ENCODE measurements around the gene PDZD2.
"Not testable (repeated sequence)": the region's sequence is repeated elsewhere in the genome, so short reads cannot be mapped to it uniquely, and the experiment has no call there.

The PDZD2 gene

DNA sequence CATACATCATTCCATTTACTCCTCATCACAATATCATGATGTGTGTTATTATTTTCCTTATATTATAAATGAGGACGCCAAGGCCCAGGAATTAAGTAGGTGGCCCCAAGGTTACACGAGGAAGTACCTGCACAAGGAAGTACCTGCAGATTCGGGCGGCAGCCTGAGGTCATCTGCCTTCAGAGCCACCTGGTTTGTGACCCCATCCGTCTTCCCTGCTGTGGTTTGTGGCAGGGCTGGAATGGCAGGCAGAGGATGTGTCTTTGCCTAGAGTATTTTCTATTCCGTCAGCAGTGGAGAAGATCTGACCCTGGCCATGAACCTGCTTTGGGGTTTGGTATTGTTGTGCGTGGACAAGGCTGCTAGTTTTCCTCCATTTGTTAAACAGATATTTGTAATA is 59.7 kb downstream of the PDZD2 start:
- DNase-seq, result no peak

DNA sequence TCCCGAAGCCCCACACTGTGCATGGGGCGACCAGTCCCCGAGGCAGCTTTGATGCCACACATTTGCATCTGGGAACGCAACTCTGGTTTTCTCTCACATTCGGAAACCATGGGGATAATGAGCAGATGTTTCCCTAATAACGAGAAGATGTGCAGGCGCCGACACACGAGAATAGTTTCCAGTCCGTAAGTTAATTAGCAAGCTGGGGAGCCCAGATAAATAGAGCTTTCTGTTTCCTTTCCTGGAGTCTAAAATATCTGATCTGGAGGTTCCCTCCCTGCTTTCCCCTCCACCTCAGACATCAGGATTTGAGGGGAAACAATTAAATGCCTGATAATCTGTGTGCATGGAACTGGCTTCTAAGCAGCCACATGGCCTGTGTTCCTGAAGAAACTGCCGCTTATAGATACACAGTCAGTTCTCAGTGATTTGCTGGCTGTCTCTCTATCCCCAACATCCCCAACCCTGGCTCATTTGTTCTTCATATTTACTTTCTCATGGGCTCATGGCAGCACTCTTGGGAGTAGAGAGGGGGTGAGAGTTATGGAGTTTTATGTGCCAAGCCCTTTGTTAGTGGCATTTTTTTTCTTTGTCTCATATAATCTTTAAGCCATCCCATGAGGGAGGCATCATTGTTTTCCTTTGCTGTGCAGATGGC is 62.8 kb downstream of the PDZD2 start:
- no peak for DNase-seq

DNA sequence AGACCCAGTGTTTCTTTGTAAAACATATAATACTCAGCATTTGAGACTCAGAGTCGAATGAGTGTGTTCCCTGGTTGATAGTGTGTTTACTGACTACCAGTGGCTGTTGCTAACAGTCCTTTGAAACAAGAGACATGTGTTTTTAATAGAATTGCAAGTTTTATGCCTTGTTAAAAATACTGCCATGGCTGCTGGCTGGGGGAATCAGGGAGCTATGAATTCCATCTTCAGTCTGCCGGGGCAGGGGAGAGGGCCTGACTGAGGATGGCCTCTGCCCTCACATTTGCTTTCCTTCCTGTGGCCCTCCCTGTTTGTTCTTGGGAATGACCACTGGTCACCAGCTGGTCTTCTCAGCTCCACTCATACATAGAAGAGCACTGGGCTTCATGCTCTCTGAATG is 63.8 kb downstream of the PDZD2 start:
- DNase-seq, result no peak

DNA sequence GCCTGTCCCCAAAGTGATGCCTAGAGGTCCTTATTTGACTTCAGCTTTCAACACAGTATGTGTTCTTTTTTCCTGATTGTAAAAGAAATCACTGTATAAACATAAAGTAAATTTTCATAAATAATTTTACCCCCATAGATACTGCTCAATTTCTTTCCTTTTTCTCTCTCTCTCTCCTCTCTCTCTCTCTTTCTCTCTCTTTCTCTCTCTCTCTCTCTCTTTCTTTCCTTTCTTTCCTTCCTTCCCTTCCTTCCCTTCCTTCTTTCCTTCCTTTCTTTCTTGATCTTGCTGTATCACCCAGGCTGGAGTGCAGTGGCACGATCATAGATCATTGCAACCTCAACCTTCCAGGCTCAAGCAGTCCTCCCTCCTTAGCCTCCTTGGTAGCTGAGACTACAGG is 64.8 kb downstream of the PDZD2 start:
- DNase-seq, result no peak

DNA sequence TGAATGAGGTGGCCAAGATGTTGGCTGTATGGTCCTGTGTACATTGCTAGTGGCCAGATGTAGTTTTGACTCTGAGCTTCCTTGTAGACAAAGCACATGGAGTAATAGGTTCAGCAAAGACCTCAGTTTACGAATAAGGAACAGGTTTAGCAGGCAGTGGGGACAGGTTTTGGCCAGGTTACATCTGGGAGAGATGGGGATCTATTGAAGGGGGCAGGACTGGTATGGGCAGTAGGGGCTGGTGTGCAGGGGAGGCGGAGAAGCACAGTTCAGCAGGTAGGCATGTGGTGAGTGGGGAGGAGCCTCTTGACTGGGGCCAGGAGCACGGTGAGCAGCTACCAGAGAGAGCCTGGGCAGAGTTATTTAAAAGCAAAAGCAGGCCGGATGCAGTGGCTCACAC is 67.3 kb downstream of the PDZD2 start:
- no peak for DNase-seq

DNA sequence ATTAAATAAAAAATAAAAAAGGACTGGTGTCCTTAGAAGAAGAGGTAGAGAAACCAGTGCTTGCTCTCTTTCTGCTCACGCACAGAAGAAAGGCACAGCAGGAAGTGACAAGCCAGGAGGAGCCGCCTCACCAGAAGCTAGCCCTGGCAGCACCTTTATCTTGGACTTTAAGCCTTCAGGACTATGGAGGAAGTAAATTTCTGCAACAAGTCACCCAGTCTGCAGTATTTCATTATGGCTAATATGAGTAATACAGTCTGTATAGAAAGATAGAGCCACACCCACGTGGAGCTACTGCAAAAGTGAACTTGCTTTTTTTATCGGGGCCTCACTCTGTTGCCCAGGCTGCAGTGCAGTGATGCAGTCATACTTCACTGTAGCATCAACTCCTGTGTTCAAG is 68.4 kb downstream of the PDZD2 start:
- DNase-seq, result no peak

DNA sequence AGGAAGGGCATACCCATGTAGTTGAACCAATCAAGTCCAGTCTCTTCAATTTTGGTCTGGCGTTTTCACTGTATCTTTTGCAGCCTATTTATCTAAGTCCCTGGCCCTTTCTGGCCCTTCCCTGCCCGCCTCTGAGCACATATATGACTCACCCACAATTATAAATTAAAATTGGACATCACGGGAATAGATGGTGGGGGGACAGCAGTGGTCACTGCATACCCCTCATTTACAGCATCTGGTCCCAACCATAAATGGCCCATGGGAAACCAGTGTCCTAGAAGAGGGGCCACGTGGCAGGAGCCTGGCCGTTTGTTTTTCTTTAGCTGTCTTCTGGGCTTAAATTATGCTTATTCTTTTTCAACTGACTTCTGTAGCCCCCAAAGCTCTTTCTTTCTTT is 69.2 kb downstream of the PDZD2 start:
- DNase-seq, result no peak

DNA sequence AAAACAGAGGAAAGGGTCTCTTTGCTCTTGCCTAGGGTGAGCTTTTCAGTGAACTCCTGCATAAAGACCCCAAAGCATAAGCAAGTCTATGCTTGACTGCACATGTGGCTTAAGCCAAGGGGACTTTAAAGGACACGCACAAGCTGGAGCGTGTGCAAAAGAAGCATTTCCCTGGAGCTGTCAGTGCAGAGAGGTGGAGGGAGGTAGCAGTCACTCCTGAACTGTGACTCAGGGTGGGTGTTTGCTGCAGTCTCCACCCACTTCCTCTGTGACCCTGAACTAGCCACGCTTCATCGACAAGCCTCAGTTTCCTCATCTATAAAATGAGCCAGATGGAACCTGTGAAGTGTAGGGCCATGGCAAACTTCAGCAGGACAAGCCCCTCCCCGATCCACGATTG is 72.4 kb downstream of the PDZD2 start:
- DNase-seq, result no peak

DNA sequence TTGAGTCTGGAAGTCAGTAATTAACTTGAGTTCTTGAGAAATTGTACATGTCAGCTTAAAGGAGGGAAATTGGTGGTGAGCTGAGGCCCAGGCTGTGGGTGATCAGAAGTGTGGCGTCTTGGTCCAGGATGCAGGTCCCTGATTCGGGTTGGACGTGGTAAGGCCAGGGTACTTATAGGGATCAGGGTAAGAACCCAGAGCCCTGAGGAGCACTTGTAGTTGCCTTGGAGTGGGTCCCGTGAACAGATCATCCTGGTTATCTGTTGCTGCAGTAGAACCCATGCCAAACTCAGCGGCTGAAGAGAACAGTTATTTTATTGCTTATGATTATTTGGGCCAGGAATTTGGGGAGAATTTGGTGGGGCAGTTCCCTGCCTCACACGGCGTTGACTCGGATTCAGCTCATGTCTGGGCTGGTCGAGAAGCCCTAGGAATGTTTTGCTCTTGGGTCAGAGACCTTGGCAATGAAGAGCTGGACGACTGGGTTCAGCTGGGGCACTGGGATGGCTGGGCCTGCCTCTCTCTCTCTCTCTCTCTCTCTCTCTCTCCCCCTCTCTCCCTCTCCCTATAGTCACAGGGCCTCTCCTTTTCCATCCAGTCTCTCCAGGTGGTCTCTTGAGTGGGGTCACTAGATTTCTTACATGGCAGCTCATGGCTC is 73.1 kb downstream of the PDZD2 start:
- DNase-seq, result no peak

DNA sequence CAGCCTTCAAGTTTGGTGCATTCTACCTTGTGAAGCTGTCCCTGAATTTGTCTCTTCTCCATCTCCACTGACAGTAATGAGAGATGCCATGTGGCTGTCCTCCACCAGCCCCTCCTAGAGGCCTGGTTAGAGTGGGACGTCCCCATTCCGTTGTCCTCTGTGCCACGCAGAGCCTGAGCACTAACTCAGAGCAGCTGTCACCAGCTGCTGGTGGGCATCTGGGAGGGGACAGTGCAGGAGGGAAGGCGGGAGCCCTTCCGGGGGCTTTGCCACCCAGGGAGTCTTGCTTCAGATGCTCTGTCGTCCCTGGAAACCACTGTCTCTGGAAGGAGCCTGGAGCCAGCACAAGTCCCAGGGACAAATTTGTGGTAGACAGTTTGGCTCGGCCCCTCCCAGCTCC is 78.6 kb downstream of the PDZD2 start:
- DNase-seq, result no peak

DNA sequence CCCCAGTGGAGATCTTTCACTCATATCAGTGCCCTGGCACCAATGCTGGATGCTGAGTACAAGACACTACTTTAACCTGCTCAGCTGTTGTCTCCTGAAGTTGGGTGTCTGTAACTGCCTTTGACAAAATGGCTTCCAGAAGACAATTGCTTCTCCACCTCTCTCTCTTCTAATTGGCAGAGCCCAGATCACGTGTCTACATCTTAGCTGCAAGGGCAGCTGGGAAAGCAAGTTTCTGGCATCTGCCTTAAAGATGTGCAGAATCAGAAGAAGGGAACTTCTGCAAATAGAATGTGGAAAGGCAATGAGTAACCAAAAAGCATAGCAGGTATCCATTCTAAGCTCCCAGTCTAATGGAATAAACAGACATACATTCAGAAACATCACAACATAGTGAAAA is 81.1 kb downstream of the PDZD2 start:
- DNase-seq, result no peak

DNA sequence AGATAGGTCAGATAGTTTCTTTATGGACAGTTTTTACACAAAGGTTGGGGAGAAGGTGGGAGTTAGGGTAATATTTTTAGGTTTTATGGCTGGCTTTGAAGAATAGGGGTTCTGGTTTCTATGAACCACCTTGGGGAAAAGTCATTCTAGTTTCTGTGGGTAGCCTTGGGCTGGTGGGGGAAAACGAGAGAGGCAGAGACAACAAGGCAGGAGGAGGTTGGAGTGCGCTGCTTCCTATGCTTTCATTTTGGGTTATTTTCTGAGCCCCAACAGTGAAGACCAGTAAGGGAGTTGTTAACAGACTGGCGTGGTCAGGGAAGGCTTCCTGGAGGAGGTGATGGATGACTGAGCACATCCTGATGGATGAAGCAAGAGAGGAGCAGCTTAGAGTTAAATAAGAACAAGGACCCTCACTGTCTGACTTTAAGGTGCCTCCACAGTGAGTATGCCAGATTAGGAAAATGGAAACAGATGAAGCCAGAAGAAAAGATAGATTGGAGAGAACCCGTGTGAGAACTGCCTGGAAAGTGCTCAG is 81.9 kb downstream of the PDZD2 start:
- DNase-seq, result no peak

DNA sequence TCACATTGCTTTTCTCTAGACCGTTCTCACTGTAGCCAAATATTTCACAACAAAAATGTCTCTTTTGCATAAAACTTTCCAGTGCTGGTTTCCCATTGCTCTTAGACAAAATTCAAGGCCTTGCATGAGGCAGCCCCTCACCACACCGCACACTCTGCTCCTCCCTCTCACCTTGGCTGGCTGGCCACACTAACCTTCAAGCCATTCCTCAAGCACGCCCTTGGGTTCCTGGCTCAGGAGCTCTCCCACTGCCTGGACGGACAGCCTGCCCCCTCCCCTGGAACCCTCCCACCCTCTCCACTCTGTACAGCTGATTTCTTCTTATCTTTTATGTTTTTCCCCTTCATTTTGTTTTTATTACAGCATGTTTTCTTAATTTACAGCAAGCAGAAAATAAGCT is 83.2 kb downstream of the PDZD2 start:
- no peak for DNase-seq

DNA sequence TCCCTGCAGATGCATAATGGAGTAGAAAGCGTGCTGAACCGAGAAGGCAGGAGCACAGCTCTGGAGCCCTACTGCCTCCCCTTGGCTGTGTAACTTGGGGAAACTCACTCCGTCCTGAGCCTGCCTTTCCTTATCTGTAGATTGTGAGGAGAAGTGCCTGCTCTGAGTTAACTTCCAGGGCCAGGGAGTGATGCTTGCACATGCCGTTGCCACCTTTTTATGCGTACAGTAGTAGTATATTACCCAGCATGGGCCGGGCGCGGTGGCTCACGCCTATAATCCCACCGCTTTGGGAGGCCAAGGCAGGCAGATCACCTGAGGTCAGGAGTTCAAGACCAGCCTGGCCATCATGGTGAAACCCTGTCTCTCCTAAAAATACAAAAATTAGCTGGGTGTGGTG is 87.1 kb downstream of the PDZD2 start:
- no peak for DNase-seq

DNA sequence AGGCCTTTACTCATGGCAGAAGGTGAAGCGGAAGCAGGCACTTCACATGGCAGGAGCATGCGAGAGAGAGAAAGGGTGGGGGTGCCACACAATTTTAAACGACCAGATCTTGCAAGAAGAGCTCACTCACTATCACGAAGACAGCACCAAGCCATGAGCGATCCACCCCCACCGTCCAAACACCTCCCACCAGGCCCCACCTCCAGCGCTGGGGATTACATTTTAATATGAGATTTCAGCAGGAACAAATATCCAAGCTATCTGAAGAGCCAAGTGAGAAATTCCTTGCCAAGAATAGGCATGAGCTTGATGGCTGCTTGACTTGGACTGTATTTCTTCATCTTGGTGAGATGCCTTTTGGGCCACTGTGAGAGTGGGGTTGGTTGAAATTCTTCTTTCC is 88.0 kb downstream of the PDZD2 start:
- no peak for DNase-seq

DNA sequence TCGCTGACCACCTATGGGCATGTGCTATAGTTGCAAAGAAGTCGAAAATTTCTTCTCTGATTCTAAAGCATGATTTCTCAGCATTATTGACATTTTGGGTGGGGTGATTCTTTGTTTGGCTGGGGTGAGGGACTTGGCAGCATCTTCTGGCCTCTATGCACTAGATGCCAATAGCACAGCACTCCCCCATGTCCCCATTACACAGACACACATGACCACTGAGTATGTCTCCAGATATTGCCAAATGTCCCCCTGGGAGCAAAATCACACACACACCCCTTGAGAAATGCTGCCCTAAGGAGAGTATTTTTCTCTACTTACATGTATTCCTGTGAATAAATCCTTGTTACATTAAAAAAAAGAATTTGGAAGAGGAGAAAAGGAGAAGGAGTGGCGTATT is 89.1 kb downstream of the PDZD2 start:
- DNase-seq, result no peak

DNA sequence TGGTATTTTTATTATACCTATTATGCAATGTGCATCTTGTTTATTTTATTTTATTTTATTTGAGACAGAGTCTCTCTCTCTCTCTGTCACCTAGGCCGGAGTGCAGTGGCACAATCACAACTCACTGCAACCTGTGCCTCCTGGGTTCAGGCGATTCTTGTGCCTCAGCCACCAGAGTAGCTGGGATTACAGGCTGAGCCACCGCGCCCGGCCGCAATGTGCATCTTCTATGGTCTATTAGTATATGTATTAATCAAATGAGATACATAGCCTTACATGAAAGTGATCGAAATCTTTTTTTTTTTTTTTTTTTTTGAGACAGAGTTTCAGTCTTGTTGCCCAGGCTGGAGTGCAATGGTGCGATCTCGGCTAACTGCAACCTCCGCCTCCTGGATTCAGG is 89.9 kb downstream of the PDZD2 start:
- not testable (repeated sequence) for DNase-seq

DNA sequence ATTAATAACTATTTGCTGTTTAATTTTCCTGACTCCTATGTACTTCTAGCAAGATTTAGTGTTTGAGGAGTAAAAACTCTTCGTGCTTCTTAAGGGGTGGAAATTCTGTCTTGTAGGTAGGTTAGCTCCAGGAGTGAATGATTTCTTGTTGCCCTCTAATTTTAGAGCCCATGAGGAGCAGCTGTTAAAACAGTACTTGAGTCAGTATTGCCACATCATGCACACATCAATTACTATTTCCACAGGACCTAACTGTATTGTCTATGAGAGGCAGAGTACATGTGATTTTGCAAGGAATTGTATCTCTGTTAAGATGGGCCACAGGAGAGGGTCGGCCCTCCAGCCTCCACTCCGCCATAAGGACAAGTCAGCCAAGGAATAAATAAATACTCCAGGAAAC is 91.2 kb downstream of the PDZD2 start:
- DNase-seq, result no peak

DNA sequence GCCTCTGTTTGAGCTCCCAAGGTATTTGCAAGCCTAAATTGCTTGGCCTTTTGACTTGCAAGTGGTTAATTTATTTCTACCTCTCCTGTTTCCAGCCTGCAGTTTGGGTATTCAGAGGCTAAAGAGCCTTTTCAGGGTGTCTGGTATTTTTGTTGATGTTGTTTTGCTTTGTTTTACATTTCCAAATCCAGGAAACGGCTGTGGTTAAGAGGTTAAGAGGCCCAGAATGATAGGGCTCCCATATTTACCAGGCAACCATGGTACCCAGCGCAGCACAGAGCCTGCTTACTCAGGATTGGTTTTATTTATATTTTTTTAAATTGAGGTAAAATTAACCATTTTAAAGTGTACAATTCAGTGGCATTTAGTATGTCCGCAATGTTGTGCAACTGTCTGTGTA is 92.1 kb downstream of the PDZD2 start:
- no peak for DNase-seq

DNA sequence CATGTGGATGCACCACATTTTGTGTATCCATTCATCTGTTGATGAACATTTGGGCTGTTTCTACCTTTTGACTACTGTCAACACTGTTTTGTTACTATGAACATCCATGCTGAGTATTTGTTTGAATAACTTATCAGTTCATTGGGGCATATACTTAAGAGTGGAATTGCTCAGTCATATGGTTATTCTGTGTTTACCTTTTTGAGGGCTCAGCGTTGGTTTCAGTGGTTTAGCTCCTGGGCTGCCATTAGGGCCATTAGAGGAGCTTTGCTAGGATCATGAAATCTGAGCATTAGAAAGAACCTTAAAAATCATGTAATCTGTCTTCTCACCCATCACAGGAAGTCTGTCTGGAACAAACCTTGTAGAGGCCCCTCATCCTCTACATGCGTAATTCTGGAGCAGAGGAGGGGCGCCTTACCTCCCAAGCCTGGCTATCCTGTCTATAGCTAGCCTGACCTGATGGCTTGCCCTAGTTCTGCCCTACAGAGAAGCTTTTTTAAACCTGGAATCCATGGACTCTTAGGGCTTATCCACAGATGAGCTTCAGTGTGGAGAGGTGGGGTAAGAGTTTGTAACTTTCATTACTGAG is 92.9 kb downstream of the PDZD2 start:
- DNase-seq, result no peak

DNA sequence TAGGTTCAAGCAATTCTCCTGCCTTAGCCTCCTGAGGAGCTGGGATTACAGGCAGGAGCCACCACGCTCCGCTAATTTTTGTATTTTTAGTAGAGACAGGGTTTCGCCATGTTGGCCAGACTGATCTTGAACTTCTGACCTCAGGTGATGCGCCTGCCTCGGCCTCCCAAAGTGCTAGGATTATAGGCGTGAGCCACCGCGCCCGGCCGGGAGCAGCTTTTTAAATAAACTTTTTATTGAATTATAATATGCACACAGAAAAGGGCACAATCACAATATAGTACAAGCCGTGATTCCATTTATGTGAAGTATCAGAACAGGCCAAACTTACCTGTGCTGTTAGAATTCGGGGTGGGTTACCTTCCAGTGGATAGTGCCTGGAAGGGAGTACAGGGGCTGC is 93.9 kb downstream of the PDZD2 start:
- DNase-seq, result not testable (repeated sequence)

DNA sequence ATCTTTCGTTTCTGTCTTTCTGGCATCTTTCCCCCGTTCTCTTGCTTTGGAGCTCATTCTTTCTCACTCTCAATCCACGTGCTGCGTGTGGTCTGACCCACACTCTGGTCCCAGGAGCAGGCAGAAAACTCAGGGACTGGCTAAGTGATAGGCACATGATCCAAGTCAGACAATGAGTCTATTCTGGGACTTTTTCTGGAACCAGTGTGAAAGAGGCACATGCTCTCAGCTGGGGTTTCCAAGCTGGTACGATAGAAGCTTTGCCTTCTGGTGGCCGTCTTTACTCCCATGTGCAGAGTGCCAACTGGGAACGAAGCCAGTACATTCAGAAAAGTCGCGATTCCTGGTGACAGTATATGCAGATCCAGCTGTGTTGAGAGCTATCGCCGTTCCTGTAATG is 94.4 kb downstream of the PDZD2 start:
- no peak for DNase-seq

DNA sequence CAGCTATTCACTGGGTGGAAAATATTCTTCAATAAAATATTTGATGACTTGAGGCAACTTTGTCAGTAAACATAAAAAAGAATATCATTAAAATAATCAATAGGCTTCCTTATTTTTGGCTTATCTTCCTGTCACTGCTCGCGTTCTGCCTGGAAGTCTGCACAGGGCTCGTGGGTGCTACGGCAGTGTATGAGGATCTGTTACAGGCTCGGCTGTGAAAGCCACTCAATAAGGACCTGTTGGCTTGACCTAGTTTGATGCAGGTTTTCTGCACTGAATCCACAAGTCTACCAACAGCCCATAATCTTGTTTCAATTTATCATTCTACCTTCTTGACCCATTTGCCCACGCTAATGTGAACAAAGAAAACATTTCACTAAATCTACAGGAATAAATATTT is 97.2 kb downstream of the PDZD2 start:
- DNase-seq, result no peak

DNA sequence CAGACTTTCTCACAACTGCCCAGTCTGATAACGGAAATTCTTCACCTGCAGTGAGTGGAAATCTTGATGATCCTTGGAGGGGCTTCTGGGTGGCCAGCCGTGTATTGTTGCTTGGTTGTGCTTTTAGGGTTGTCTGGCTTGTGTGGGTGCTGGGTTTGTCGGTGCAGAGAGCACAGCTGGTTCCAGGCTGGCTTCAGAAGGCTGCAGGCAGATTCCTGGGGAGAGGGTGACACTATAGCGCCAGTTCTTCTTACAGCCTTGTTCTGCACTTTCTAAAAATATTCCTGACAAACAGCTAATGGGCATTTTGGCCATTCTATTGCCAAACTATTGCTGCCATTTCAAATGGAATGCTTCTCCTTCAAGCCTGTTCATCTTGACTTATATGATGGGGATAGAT is 99.3 kb downstream of the PDZD2 start:
- no peak for DNase-seq

DNA sequence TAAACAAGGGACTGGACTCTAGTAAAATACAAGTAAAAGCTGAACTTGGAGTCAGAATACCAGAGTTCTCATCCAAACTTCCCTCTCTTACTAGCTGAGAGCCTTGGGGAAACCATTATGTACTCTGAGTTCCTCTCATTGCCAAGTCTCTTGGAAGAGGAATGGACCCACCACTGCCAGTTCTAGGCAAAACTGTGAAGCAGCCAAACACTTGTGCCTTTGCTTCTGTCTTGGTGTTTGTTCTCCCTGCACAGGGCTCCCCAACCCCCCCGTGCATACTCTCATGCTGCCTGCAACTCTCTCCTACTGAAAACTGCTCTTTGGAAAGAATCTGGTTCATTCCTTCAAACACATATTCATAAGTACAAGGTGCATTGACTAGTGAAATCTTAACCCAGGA is 102.6 kb downstream of the PDZD2 start:
- no peak for DNase-seq

Data from cortex of kidney (tissue), 1 donor.